RCC 7860 (cell line): Measurements from ENCODE around the gene IL1RAPL1.

ENCODE experiments used
- DNase-seq: peaks from one replicate; pipeline ENCODE4 v3.0.0-alpha.2; 2015; ENCODE audit warnings: low spot score
- FAIRE-seq: peaks from 2 replicates; lab custom pipeline; 2012; peaks lifted over from hg19 to GRCh38; lab: Jason Lieb, UNC

The IL1RAPL1 gene

GRCh38 chrX:29478336-29479069, 891.3 kb downstream of the IL1RAPL1 start:
- DNase-seq (no peak), FAIRE-seq (no peak)

GRCh38 chrX:29487214-29487613, 900.0 kb downstream of the IL1RAPL1 start:
- no peak for FAIRE-seq
- DNase-seq, result no peak

- FAIRE-seq (no peak), DNase-seq (no peak)
These were observed 900.5 kb downstream of the IL1RAPL1 start for GRCh38 chrX:29487714-29488113.

- FAIRE-seq (no peak), DNase-seq (no peak)
These were observed 901.7 kb downstream of the IL1RAPL1 start for GRCh38 chrX:29488919-29489318.

GRCh38 chrX:29490606-29491005, 903.4 kb downstream of the IL1RAPL1 start:
- DNase-seq (no peak), FAIRE-seq (no peak)

- DNase-seq (no peak), FAIRE-seq (no peak)
These were observed 904.4 kb downstream of the IL1RAPL1 start for GRCh38 chrX:29491659-29492058.

GRCh38 chrX:29496636-29497180, 909.5 kb downstream of the IL1RAPL1 start:
- DNase-seq (no peak), FAIRE-seq (no peak)

GRCh38 chrX:29506729-29507128, 919.5 kb downstream of the IL1RAPL1 start:
- FAIRE-seq, result no peak
- no peak for DNase-seq

- FAIRE-seq, result no peak
- no peak for DNase-seq
These were observed 930.9 kb downstream of the IL1RAPL1 start for GRCh38 chrX:29518100-29518499.

- FAIRE-seq (no peak), DNase-seq (no peak)
These were observed 941.0 kb downstream of the IL1RAPL1 start for GRCh38 chrX:29528281-29528680.

GRCh38 chrX:29530501-29530900, 943.3 kb downstream of the IL1RAPL1 start:
- FAIRE-seq (no peak), DNase-seq (no peak)

GRCh38 chrX:29531336-29531735, 944.1 kb downstream of the IL1RAPL1 start:
- FAIRE-seq (no peak), DNase-seq (no peak)

- FAIRE-seq (no peak), DNase-seq (no peak)
These were observed 948.2 kb downstream of the IL1RAPL1 start for GRCh38 chrX:29535212-29536162.

- no peak for DNase-seq
- FAIRE-seq, result no peak
These were observed 953.8 kb downstream of the IL1RAPL1 start for GRCh38 chrX:29541038-29541437.

- FAIRE-seq (no peak), DNase-seq (no peak)
These were observed 954.9 kb downstream of the IL1RAPL1 start for GRCh38 chrX:29542152-29542551.

- FAIRE-seq (no peak), DNase-seq (no peak)
These were observed 958.6 kb downstream of the IL1RAPL1 start for GRCh38 chrX:29545878-29546277.

GRCh38 chrX:29547877-29548276, 960.6 kb downstream of the IL1RAPL1 start:
- FAIRE-seq (no peak), DNase-seq (no peak)

GRCh38 chrX:29553542-29553941, 966.3 kb downstream of the IL1RAPL1 start:
- FAIRE-seq, result no peak

GRCh38 chrX:29555465-29556091, 968.3 kb downstream of the IL1RAPL1 start:
- FAIRE-seq (no peak), DNase-seq (no peak)

More at GRCh38 chrX:29553542-29553941, 966.3 kb downstream of the IL1RAPL1 start:
- DNase-seq, result no peak

- DNase-seq, result no peak
- FAIRE-seq, result no peak
These were observed 972.8 kb downstream of the IL1RAPL1 start for GRCh38 chrX:29560065-29560464.

- FAIRE-seq, result no peak
These were observed 974.2 kb downstream of the IL1RAPL1 start for GRCh38 chrX:29561417-29561816.

More at GRCh38 chrX:29561417-29561816, 974.2 kb downstream of the IL1RAPL1 start:
- no peak for DNase-seq
